Activated T-helper 2 cell treated with anti-CD3 and anti-CD28 coated beads, Interferon-gamma antibody, Interleukin-2, Interleukin-4, amounts not matched to agents 10 μg/mL and 5 μg/mL and 100 μg/mL, durations not matched to agents 14 hours and 24 hours and 36 hours (primary cell): ENCODE measurements around the gene TJP2. TPM values are rescaled to one million over a fixed set of nuclear protein-coding genes. Genes with fewer than 3 reads are reported as not detected.

ENCODE experiments used
- DNase-seq: peaks from one replicate; pipeline ENCODE4 v3.0.0; 2021; ENCODE audit warnings: low spot score
- H3K27ac Mint-ChIP-seq: one replicate; pipeline ENCODE4 v1.8.0; 2021; ENCODE audit warnings: mixed read lengths
- H3K27me3 Mint-ChIP-seq: one replicate; pipeline ENCODE4 v1.8.0; 2021; ENCODE audit warnings: low read depth, mixed read lengths
- H3K36me3 Mint-ChIP-seq: one replicate; pipeline ENCODE4 v1.8.0; 2021; ENCODE audit warnings: low read depth, mixed read lengths
- H3K4me1 Mint-ChIP-seq: one replicate; pipeline ENCODE4 v1.8.0; 2021; ENCODE audit warnings: low read depth, mixed read lengths
- H3K4me3 Mint-ChIP-seq: one replicate; pipeline ENCODE4 v1.8.0; 2021; ENCODE audit warnings: low read depth, mild to moderate bottlenecking, moderate library complexity, mixed read lengths
- H3K9me3 Mint-ChIP-seq: one replicate; pipeline ENCODE4 v1.8.0; 2021; ENCODE audit warnings: mixed read lengths
- intact Hi-C: fragments of 100-400 bp; cut with micrococcal nuclease; formaldehyde crosslinking; loops from one replicate; pipeline ENCODE4 v1.15.1; 2023
- total RNA-seq: library from RNA; stranded (reverse); gene quantifications from 2 replicates; pipeline ENCODE4 v1.2.3, GENCODE V29; 2022

Gene TJP2
- total RNA-seq, 1 donor from 2014 or later, result 11.9 TPM

DNA sequence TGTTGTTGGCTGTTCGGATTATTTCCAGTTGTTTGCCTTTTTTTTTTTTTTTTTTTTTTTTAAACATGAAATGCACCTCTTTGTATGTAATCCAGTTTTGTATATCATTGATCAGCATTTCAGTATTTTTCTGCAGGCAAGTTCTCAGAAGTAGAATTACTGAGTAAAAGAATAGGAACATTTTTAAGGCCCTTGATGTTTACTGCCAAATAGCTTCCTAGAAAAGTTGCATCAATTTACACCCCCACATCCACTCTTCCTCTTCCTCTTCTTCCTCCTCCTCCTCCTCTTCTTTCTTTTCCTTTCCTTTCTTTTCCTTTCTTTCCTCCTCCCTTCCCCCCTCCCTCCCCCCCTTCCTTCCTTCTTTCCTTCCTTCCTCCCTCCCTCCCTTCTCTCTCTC is 81.5 kb downstream of the TJP2 start:
- H3K27me3 Mint-ChIP-seq, result no peaks in the 10 kb centered on the region
- no peaks in the 10 kb centered on the region for H3K9me3 Mint-ChIP-seq
- peaks cover 8% of the 10 kb centered on the region for H3K36me3 Mint-ChIP-seq
- no peak for DNase-seq
- H3K27ac Mint-ChIP-seq, result no peak overlapping the region
- intact Hi-C loops, result no loop called here
- no peak overlapping the region for H3K4me3 Mint-ChIP-seq
- no peaks in the 10 kb centered on the region for H3K4me1 Mint-ChIP-seq

DNA sequence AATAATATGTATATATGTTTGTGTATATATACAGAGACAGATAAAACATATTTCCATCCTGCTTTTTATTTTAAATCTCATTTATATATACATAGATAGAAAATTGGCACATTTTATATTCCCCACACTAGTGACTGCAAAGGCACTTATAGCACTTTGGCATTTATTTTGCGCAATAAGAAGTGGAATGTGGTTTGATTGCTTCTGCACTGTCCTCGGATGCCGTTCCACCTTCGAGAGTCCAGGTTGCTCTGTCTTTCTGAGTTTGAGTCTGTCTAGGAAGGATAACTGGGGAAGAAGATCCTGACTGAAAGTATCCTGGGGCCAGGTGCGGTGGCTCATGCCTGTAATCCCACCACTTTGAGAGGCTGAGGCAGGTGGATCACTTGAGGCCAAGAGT is 84.5 kb downstream of the TJP2 start:
- no peaks in the 10 kb centered on the region for H3K4me1 Mint-ChIP-seq
- no peaks in the 10 kb centered on the region for H3K9me3 Mint-ChIP-seq
- H3K27me3 Mint-ChIP-seq, result peaks cover 6% of the 10 kb centered on the region
- intact Hi-C loops, result no loop called here
- no peak for DNase-seq
- no peak overlapping the region for H3K4me3 Mint-ChIP-seq
- peaks cover 7% of the 10 kb centered on the region for H3K36me3 Mint-ChIP-seq
- H3K27ac Mint-ChIP-seq, result no peak overlapping the region

- DNase-seq, result no peak
- H3K4me3 Mint-ChIP-seq, result no peak overlapping the region
- intact Hi-C loops, result no loop called here
- H3K36me3 Mint-ChIP-seq, result no peaks in the 10 kb centered on the region
- H3K27ac Mint-ChIP-seq, result no peak overlapping the region
- peaks cover 6% of the 10 kb centered on the region for H3K27me3 Mint-ChIP-seq
- no peaks in the 10 kb centered on the region for H3K9me3 Mint-ChIP-seq
- H3K4me1 Mint-ChIP-seq, result no peaks in the 10 kb centered on the region
Observed at GRCh38 chr9:69260161-69260560, 86.1 kb downstream of the TJP2 start.

GRCh38 chr9:69261636-69262035 is 87.6 kb downstream of the TJP2 start:
- H3K4me3 Mint-ChIP-seq, result no peak overlapping the region
- no peaks in the 10 kb centered on the region for H3K36me3 Mint-ChIP-seq
- no peak for DNase-seq
- intact Hi-C loops, result no loop called here
- H3K9me3 Mint-ChIP-seq, result no peaks in the 10 kb centered on the region
- no peak overlapping the region for H3K27ac Mint-ChIP-seq
- peaks cover 6% of the 10 kb centered on the region for H3K27me3 Mint-ChIP-seq
- no peaks in the 10 kb centered on the region for H3K4me1 Mint-ChIP-seq

- Mint-ChIP-seq H3K27me3 (peaks cover 6% of the 10 kb centered on the region), H3K4me3 (no peak overlapping the region), H3K27ac (no peak overlapping the region), H3K4me1 (no peaks in the 10 kb centered on the region), H3K36me3 (no peaks in the 10 kb centered on the region), H3K9me3 (no peaks in the 10 kb centered on the region)
- intact Hi-C loops, result no loop called here
- DNase-seq, result no peak
Observed at GRCh38 chr9:69264526-69264925, 90.4 kb downstream of the TJP2 start.

DNA sequence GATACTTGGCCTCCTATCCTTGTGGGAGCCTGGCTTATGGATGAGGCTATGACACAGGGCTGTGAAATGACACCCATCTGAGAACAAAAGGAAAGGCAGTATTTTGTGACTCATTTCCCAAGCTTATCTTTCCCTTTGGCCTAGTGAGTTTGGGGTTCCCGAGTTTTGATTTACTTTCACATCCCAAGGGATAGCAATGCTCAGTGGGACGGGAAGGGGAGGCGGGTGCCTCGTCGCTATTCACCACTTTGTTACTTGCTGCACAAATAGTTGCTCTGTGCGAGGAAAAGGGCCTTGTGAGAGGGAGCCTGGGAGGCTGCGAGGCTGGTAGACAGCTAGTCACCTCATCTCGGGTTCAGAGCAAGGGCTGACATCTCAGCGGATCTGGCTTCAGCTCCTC is 91.8 kb downstream of the TJP2 start:
- Mint-ChIP-seq H3K4me3 (no peak overlapping the region), H3K27me3 (peaks cover 10% of the 10 kb centered on the region), H3K36me3 (no peaks in the 10 kb centered on the region), H3K4me1 (no peaks in the 10 kb centered on the region), H3K9me3 (no peaks in the 10 kb centered on the region), H3K27ac (no peak overlapping the region)
- no peak for DNase-seq
- intact Hi-C loops, result no loop called here

GRCh38 chr9:69272212-69272611 is 98.1 kb downstream of the TJP2 start:
- H3K36me3 Mint-ChIP-seq, result no peaks in the 10 kb centered on the region
- intact Hi-C loops, result no loop called here

DNA sequence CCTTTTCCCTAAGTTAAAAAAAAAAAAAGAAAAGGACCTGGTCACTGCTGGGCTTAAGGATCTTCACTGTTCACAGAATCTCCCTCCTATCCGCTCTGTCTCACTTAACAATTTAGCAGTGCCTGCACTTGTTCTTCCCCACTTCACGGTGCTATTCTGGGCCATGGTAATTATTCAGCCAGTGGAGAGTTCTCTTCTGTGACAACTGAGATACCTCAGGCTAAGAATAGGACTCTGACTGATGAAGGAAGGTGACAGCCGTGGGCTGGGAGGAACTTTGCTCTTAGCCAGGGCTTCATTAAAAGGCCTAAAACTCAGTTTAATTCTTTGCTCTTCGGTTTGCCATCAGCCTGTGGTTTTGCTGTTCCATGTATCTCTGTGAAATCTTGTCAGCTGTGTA is 99.1 kb downstream of the TJP2 start:
- peaks cover 11% of the 10 kb centered on the region for H3K27me3 Mint-ChIP-seq
- no peaks in the 10 kb centered on the region for H3K4me1 Mint-ChIP-seq
- H3K36me3 Mint-ChIP-seq, result no peaks in the 10 kb centered on the region
- H3K9me3 Mint-ChIP-seq, result peaks cover 10% of the 10 kb centered on the region
- H3K27ac Mint-ChIP-seq, result no peak overlapping the region
- DNase-seq, result no peak
- intact Hi-C loops, result no loop called here
- no peak overlapping the region for H3K4me3 Mint-ChIP-seq

More at GRCh38 chr9:69272212-69272611, 98.1 kb downstream of the TJP2 start:
- Mint-ChIP-seq H3K9me3 (peaks cover 4% of the 10 kb centered on the region), H3K27me3 (peaks cover 11% of the 10 kb centered on the region), H3K4me3 (no peak overlapping the region), H3K4me1 (no peaks in the 10 kb centered on the region), H3K27ac (no peak overlapping the region)
- DNase-seq, result no peak

DNA sequence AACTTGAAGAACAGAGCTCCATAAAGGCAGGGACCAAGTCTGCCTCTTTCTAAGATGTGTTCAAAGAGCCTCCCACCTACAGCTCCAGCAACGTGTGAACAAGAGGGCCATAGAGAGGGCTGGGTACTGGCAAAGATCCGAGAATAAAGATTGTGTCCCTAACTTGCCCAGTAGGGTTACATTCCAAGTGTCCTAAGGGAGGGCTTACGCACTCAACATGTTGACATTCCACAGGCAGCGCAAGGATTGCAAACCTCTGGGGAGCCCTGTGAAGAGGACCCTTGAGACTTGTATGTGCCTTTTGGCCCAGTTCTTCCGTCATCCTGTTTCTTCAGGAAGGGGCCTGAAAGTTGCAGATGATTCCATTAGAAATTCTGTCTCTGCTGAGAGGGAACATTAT is 102.7 kb downstream of the TJP2 start:
- H3K9me3 Mint-ChIP-seq, result peaks cover 27% of the 10 kb centered on the region
- no peak overlapping the region for H3K27ac Mint-ChIP-seq
- no peaks in the 10 kb centered on the region for H3K36me3 Mint-ChIP-seq
- no peak overlapping the region for H3K4me3 Mint-ChIP-seq
- intact Hi-C loops, result no loop called here
- H3K27me3 Mint-ChIP-seq, result peaks cover 4% of the 10 kb centered on the region
- no peak for DNase-seq
- H3K4me1 Mint-ChIP-seq, result peaks cover 8% of the 10 kb centered on the region

DNA sequence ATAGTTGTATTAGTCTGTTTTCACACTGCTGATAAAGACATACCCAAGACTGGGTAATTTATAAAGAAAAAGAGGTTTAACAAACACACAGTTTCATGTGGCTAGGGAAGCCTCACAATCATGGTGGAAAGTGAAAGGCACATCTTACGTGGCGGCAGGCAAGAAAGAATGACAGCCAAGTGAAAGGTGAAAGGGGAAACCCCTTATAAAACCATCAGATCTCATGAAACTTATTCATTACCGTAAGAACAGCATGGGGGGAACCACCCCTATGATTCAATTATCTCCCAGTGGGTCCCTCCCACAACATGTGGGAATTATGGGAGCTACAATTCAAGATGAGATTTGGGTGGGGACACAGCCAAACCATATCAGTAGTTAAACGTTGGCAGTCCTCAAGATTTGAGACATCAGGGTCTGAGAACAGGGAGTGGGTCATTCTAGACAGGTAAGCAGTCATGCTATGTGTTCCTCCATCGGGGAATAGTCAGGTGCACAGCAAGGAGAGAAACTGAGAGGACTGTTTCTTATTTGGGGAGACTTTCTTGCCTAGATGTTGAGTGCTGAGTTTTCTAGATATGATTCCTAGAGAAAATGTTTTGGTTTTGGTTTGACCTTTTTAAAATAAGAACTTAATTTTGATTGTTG is 105.1 kb downstream of the TJP2 start:
- H3K4me1 Mint-ChIP-seq, result peaks cover 8% of the 10 kb centered on the region
- DNase-seq, result no peak
- H3K36me3 Mint-ChIP-seq, result no peaks in the 10 kb centered on the region
- intact Hi-C loops, result no loop called here
- no peaks in the 10 kb centered on the region for H3K27me3 Mint-ChIP-seq
- no peak overlapping the region for H3K27ac Mint-ChIP-seq
- no peak overlapping the region for H3K4me3 Mint-ChIP-seq
- peaks cover 27% of the 10 kb centered on the region for H3K9me3 Mint-ChIP-seq

- no peak overlapping the region for H3K4me3 Mint-ChIP-seq
- no peak overlapping the region for H3K27ac Mint-ChIP-seq
- DNase-seq, result no peak
- peaks cover 8% of the 10 kb centered on the region for H3K4me1 Mint-ChIP-seq
- intact Hi-C loops, result no loop called here
- peaks cover 4% of the 10 kb centered on the region for H3K27me3 Mint-ChIP-seq
- peaks cover 27% of the 10 kb centered on the region for H3K9me3 Mint-ChIP-seq
- no peaks in the 10 kb centered on the region for H3K36me3 Mint-ChIP-seq
Observed at GRCh38 chr9:69279733-69280132, 105.7 kb downstream of the TJP2 start.

DNA sequence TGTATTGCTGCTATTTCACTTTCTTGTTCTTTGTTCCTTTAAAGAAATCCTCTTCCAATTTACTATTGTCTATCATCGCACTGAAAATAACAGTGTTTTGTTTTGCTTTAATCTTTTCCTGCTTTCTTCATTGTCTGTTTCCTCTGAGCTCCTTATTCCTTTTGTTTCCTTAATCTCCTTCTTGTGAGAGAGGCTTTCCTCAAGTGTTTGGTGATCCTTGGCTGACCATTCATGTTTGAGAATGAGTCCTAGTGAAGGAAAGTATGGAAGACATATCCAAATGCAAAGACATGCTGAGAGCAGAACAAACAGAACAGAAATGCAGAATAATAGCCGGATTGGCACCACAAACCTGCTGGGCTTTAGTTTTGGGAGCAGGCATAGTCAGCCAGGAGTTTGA is 108.9 kb downstream of the TJP2 start:
- no peak for DNase-seq
- H3K27ac Mint-ChIP-seq, result no peak overlapping the region
- intact Hi-C loops, result no loop called here
- H3K36me3 Mint-ChIP-seq, result no peaks in the 10 kb centered on the region
- H3K4me3 Mint-ChIP-seq, result no peak overlapping the region
- peaks cover 8% of the 10 kb centered on the region for H3K4me1 Mint-ChIP-seq
- H3K27me3 Mint-ChIP-seq, result peaks cover 16% of the 10 kb centered on the region
- peaks cover 17% of the 10 kb centered on the region for H3K9me3 Mint-ChIP-seq

- no peak for DNase-seq
- H3K27ac Mint-ChIP-seq, result no peak overlapping the region
- no peaks in the 10 kb centered on the region for H3K9me3 Mint-ChIP-seq
- no peaks in the 10 kb centered on the region for H3K4me1 Mint-ChIP-seq
- no peaks in the 10 kb centered on the region for H3K36me3 Mint-ChIP-seq
- no peak overlapping the region for H3K4me3 Mint-ChIP-seq
- intact Hi-C loops, result no loop called here
- H3K27me3 Mint-ChIP-seq, result peaks cover 5% of the 10 kb centered on the region
Observed at GRCh38 chr9:69292078-69292477, 118.0 kb downstream of the TJP2 start.

- Mint-ChIP-seq H3K27me3 (peaks cover 4% of the 10 kb centered on the region), H3K9me3 (no peaks in the 10 kb centered on the region), H3K4me1 (no peaks in the 10 kb centered on the region), H3K36me3 (no peaks in the 10 kb centered on the region), H3K4me3 (no peak overlapping the region), H3K27ac (no peak overlapping the region)
- DNase-seq, result no peak
- intact Hi-C loops, result no loop called here
Observed at GRCh38 chr9:69293156-69293555, 119.1 kb downstream of the TJP2 start.
